Osteoblast (primary cell): ENCODE results near the gene C11orf24. TPM values are rescaled to one million over a fixed set of nuclear protein-coding genes. Genes with fewer than 3 reads are reported as not detected.
"Not testable (repeated sequence)": the region's sequence is repeated elsewhere in the genome, so short reads cannot be mapped to it uniquely, and the experiment has no call there.

Experiments used
- DNase-seq: peaks from one replicate; pipeline ENCODE4 v3.0.0; 2011; ENCODE audit warnings: low spot score, mixed read lengths; ENCODE audit not compliant: insufficient read length; ENCODE audit errors: missing footprints
- H2AFZ ChIP-seq: 2 replicates; pipeline ENCODE4 v1.6.0; 2011; ENCODE audit warnings: mild to moderate bottlenecking, low read length
- H3K27ac ChIP-seq: 2 replicates; pipeline ENCODE4 v1.5.1; 2011; ENCODE audit warnings: mild to moderate bottlenecking, low read depth, low read length, moderate library complexity
- H3K27me3 ChIP-seq: 2 replicates; pipeline ENCODE4 v1.6.0; 2012; ENCODE audit warnings: mild to moderate bottlenecking, control low read depth, inconsistent platforms, low read length, moderate library complexity; ENCODE audit not compliant: insufficient read depth
- H3K36me3 ChIP-seq: 2 replicates; pipeline ENCODE4 v1.5.1; 2011; ENCODE audit warnings: mild to moderate bottlenecking, low read length, control low read depth, moderate library complexity; ENCODE audit not compliant: insufficient read depth
- H3K4me1 ChIP-seq: 2 replicates; pipeline ENCODE4 v1.5.1; 2011; ENCODE audit warnings: mild to moderate bottlenecking, low read length, control low read depth, moderate library complexity; ENCODE audit not compliant: insufficient read depth
- H3K4me2 ChIP-seq: 2 replicates; pipeline ENCODE4 v1.6.0; 2011; ENCODE audit warnings: mild to moderate bottlenecking, low read length; ENCODE audit not compliant: insufficient read depth
- H3K4me3 ChIP-seq: fragments of 200-600 bp; sonication (generic); 3 replicates; pipeline ENCODE4 v1.5.1; 2012; ENCODE audit warnings: mild to moderate bottlenecking, low read length, inconsistent platforms; ENCODE audit not compliant: insufficient read depth
- H3K79me2 ChIP-seq: 2 replicates; pipeline ENCODE4 v1.6.0; 2012; ENCODE audit warnings: mild to moderate bottlenecking, low read length, control low read depth, inconsistent platforms; ENCODE audit not compliant: insufficient read depth
- H3K9me3 ChIP-seq: 2 replicates; pipeline ENCODE4 v1.5.1; 2011; ENCODE audit warnings: low read depth, low read length, control low read depth
- H4K20me1 ChIP-seq: 2 replicates; pipeline ENCODE4 v1.6.0; 2012; ENCODE audit warnings: mild to moderate bottlenecking, low read length, control low read depth; ENCODE audit not compliant: insufficient read depth
- total RNA-seq: library from RNA; depleted of rRNA; stranded (reverse); fragments of >200 nt; gene quantifications from 2 replicates; pipeline ENCODE4 v1.2.3, GENCODE V29; 2012
- TF ChIP-seq, protein P1 (sequence below): IDR thresholded peaks from 2 replicates; pipeline ENCODE4 v1.5.1; 2011; ENCODE audit warnings: mild to moderate bottlenecking, low read depth, low read length, moderate library complexity; ENCODE audit errors: extremely low read depth

Gene C11orf24
- total RNA-seq, 1 donor: 40.5 TPM

GRCh38 chr11:68293708-68294107 is 21.9 kb upstream of the C11orf24 start:
- TF ChIP-seq, protein P1, sequence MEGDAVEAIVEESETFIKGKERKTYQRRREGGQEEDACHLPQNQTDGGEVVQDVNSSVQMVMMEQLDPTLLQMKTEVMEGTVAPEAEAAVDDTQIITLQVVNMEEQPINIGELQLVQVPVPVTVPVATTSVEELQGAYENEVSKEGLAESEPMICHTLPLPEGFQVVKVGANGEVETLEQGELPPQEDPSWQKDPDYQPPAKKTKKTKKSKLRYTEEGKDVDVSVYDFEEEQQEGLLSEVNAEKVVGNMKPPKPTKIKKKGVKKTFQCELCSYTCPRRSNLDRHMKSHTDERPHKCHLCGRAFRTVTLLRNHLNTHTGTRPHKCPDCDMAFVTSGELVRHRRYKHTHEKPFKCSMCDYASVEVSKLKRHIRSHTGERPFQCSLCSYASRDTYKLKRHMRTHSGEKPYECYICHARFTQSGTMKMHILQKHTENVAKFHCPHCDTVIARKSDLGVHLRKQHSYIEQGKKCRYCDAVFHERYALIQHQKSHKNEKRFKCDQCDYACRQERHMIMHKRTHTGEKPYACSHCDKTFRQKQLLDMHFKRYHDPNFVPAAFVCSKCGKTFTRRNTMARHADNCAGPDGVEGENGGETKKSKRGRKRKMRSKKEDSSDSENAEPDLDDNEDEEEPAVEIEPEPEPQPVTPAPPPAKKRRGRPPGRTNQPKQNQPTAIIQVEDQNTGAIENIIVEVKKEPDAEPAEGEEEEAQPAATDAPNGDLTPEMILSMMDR: no peak
- no peaks in the 10 kb centered on the region for H4K20me1 ChIP-seq
- no peaks in the 10 kb centered on the region for H3K27me3 ChIP-seq
- no peaks in the 10 kb centered on the region for H3K4me1 ChIP-seq
- H3K27ac ChIP-seq: no peak overlapping the region
- no peaks in the 10 kb centered on the region for H3K36me3 ChIP-seq
- no peak overlapping the region for H3K4me3 ChIP-seq
- no peak overlapping the region for H3K4me2 ChIP-seq
- no peak overlapping the region for H2AFZ ChIP-seq
- H3K9me3 ChIP-seq: no peaks in the 10 kb centered on the region
- no peak for DNase-seq
- H3K79me2 ChIP-seq: no peaks in the 10 kb centered on the region

- H3K4me2 ChIP-seq: no peak overlapping the region
- H3K4me1 ChIP-seq: no peaks in the 10 kb centered on the region
- H2AFZ ChIP-seq: no peak overlapping the region
- no peak overlapping the region for H3K27ac ChIP-seq
- H3K9me3 ChIP-seq: no peaks in the 10 kb centered on the region
- DNase-seq: no peak
- no peaks in the 10 kb centered on the region for H3K36me3 ChIP-seq
- TF ChIP-seq, protein P1: no peak
- no peak overlapping the region for H3K4me3 ChIP-seq
- H3K27me3 ChIP-seq: no peaks in the 10 kb centered on the region
- no peaks in the 10 kb centered on the region for H4K20me1 ChIP-seq
- no peaks in the 10 kb centered on the region for H3K79me2 ChIP-seq
Measured at GRCh38 chr11:68289456-68289855, 17.7 kb upstream of the C11orf24 start.

DNA sequence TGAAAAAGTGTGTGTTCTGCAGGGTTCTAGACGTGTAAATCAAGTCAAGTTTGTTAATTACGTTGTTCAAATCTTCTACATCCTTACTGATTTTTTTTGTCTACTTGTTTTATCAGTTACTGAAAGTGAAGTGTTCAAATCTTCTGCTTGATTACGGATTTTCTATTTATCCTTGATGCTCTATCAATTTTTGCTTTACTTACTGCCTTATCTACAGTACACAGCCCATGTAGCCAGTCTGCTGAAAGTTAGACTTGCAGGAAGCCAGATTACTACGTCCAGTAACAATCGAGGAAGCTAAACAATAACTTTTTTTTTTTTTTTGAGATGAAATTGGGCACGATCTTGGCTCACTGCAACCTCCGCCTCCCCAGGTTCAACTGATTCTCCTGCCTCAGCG is 15.6 kb upstream of the C11orf24 start:
- H3K36me3 ChIP-seq: no peaks in the 10 kb centered on the region
- no peaks in the 10 kb centered on the region for H3K4me1 ChIP-seq
- no peak overlapping the region for H3K4me3 ChIP-seq
- peak; percentile 36 for DNase-seq
- H4K20me1 ChIP-seq: no peaks in the 10 kb centered on the region
- H3K27ac ChIP-seq: no peak overlapping the region
- no peaks in the 10 kb centered on the region for H3K9me3 ChIP-seq
- no peak overlapping the region for H3K4me2 ChIP-seq
- TF ChIP-seq, protein P1: no peak
- H3K27me3 ChIP-seq: peaks cover 3% of the 10 kb centered on the region
- no peak overlapping the region for H2AFZ ChIP-seq
- H3K79me2 ChIP-seq: no peaks in the 10 kb centered on the region

DNA sequence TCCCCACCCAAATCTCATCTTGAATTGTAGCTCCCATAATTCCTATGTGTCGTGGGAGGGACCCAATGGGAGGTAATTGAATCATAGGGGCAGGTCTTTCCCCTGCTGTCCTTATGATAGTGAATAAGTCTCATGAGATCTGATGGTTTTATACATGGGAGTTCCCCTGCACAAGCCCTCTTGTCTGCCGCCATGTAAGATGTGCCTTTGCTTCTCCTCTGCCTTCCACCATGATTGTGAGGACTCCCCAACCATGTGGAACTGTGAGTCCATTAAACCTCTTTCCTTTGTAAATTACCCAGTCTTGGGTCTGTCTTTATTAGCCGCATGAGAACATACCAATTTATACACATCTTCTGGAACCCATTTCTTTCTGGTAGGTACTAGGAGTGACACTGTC is 12.8 kb upstream of the C11orf24 start:
- not testable (repeated sequence) for H2AFZ ChIP-seq, H3K27me3 ChIP-seq, H3K79me2 ChIP-seq, H3K36me3 ChIP-seq, DNase-seq, H3K4me2 ChIP-seq, H3K9me3 ChIP-seq, H4K20me1 ChIP-seq, H3K4me3 ChIP-seq, H3K27ac ChIP-seq, H3K4me1 ChIP-seq
